ENCODE results near the gene TXNDC17.

- TF ChIP-seq GATA1 (IDR thresholded peaks at IDR 0.05; ENCODE audit: low read depth, low read length) (no peak), POLR2A (IDR thresholded peaks at IDR 0.05; ENCODE audit: low read length) (no peak)
Observed at GRCh38 chr17:6651919-6652452, 11.1 kb downstream of the TXNDC17 start.
